ENCODE data around the gene DEPDC7. TPM values are rescaled to one million over a fixed set of nuclear protein-coding genes. Genes with fewer than 3 reads are reported as not detected.
A peak's percentile ranks its signal among the peaks of the same experiment; 100 is the strongest.

DEPDC7 gene
- total and polyA plus RNA-seq, 2 of the 13 experiments (the other 11 are each of a cell fraction or from before 2014, with no cell fraction given): 17.3 to 33.3 TPM

GRCh38 chr11:33045551-33046255, 30.0 kb downstream of the DEPDC7 start (continued):
- TF ChIP-seq HDAC2 (CRISPR knock-in tag; IDR thresholded peaks at IDR 0.05): peak; percentile 36; the same call in 1 of the 2 replicates
- no peak for TF ChIP-seq CAMTA2 (CRISPR knock-in tag; IDR thresholded peaks at IDR 0.05; ENCODE audit: borderline replicate concordance)
- no peak for TF ChIP-seq NR2F2 (IDR thresholded peaks at IDR 0.05; ENCODE audit: borderline replicate concordance, low read depth)
- TF ChIP-seq SATB2 (CRISPR knock-in tag; IDR thresholded peaks at IDR 0.05): no peak
- no peak for TF ChIP-seq ZNF335 (CRISPR knock-in tag; IDR thresholded peaks at IDR 0.05)
- TF ChIP-seq, protein P1, sequence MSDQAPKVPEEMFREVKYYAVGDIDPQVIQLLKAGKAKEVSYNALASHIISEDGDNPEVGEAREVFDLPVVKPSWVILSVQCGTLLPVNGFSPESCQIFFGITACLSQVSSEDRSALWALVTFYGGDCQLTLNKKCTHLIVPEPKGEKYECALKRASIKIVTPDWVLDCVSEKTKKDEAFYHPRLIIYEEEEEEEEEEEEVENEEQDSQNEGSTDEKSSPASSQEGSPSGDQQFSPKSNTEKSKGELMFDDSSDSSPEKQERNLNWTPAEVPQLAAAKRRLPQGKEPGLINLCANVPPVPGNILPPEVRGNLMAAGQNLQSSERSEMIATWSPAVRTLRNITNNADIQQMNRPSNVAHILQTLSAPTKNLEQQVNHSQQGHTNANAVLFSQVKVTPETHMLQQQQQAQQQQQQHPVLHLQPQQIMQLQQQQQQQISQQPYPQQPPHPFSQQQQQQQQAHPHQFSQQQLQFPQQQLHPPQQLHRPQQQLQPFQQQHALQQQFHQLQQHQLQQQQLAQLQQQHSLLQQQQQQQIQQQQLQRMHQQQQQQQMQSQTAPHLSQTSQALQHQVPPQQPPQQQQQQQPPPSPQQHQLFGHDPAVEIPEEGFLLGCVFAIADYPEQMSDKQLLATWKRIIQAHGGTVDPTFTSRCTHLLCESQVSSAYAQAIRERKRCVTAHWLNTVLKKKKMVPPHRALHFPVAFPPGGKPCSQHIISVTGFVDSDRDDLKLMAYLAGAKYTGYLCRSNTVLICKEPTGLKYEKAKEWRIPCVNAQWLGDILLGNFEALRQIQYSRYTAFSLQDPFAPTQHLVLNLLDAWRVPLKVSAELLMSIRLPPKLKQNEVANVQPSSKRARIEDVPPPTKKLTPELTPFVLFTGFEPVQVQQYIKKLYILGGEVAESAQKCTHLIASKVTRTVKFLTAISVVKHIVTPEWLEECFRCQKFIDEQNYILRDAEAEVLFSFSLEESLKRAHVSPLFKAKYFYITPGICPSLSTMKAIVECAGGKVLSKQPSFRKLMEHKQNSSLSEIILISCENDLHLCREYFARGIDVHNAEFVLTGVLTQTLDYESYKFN (CRISPR knock-in tag; conservative IDR thresholded peaks at IDR 0.05): peak; percentile 52
- TF ChIP-seq ZNF234 (CRISPR knock-in tag; conservative IDR thresholded peaks at IDR 0.05): no peak
- TF ChIP-seq ZNF598 (CRISPR knock-in tag; IDR thresholded peaks at IDR 0.05; ENCODE audit: borderline replicate concordance): no peak
- TF ChIP-seq KLF15 (CRISPR knock-in tag; IDR thresholded peaks at IDR 0.05; ENCODE audit: borderline replicate concordance): no peak
- TF ChIP-seq ARID5B (CRISPR knock-in tag; IDR thresholded peaks at IDR 0.05): peak; percentile 35; the same call in 1 of the 2 replicates
- TF ChIP-seq SALL1 (CRISPR knock-in tag; IDR thresholded peaks at IDR 0.05): peak; percentile 49; the same call in 1 of the 2 replicates
- TF ChIP-seq TEAD3 (CRISPR knock-in tag; optimal IDR thresholded peaks at IDR 0.05; ENCODE audit: borderline replicate concordance): peak; percentile 19
- peak; percentile 66; the same call in 1 of the 2 replicates for TF ChIP-seq PPARG (CRISPR knock-in tag; conservative IDR thresholded peaks at IDR 0.05)
- peak; percentile 81 for TF ChIP-seq HNF4A (CRISPR knock-in tag; IDR thresholded peaks at IDR 0.05)
- no peak for TF ChIP-seq GFI1 (CRISPR knock-in tag; IDR thresholded peaks at IDR 0.05; ENCODE audit: borderline replicate concordance)
- TF ChIP-seq YY1 (IDR thresholded peaks at IDR 0.05; ENCODE audit: insufficient read depth, insufficient replicate concordance, low read depth, low read length): no peak
- TF ChIP-seq ATF1 (CRISPR knock-in tag; IDR thresholded peaks at IDR 0.05): no peak
- TF ChIP-seq SOX5 (CRISPR knock-in tag; IDR thresholded peaks at IDR 0.05; ENCODE audit: borderline replicate concordance): no peak
